ENCODE data around the gene GPR143. TPM values are rescaled to one million over a fixed set of nuclear protein-coding genes. Genes with fewer than 3 reads are reported as not detected.
"Not testable (repeated sequence)": the region's sequence is repeated elsewhere in the genome, so short reads cannot be mapped to it uniquely, and the experiment has no call there.

Gene GPR143
- total RNA-seq (1.7 TPM), polyA plus RNA-seq (2.2 TPM)
- long read RNA-seq, donor 1, partial matches to known transcripts, result 0 of 1 reads
- long read RNA-seq, donor 1, other reads (novel, unspliced or antisense), result 0 of 1 reads
- long read RNA-seq, donor 2, result 0 reads
- long read RNA-seq, donor 3, result 0 reads
- long read RNA-seq, donor 4, result 0 reads
- long read RNA-seq, donor 5, partial matches to known transcripts, result 0 of 2 reads
- long read RNA-seq, donor 5, other reads (novel, unspliced or antisense), result 0 of 2 reads
- long read RNA-seq, donor 6, partial matches to known transcripts, result 0 of 1 reads
- long read RNA-seq, donor 6, other reads (novel, unspliced or antisense), result 0 of 1 reads
- long read RNA-seq, donor 7, partial matches to known transcripts, result 0 of 1 reads
- long read RNA-seq, donor 7, other reads (novel, unspliced or antisense), result 0 of 1 reads
- long read RNA-seq, donor 8, result 0 reads
- long read RNA-seq, donor 9, partial matches to known transcripts, result 0 of 1 reads
- long read RNA-seq, donor 9, other reads (novel, unspliced or antisense), result 0 of 1 reads
- long read RNA-seq, donor 10, partial matches to known transcripts, result 0 of 1 reads
- long read RNA-seq, donor 10, other reads (novel, unspliced or antisense), result 0 of 1 reads

DNA sequence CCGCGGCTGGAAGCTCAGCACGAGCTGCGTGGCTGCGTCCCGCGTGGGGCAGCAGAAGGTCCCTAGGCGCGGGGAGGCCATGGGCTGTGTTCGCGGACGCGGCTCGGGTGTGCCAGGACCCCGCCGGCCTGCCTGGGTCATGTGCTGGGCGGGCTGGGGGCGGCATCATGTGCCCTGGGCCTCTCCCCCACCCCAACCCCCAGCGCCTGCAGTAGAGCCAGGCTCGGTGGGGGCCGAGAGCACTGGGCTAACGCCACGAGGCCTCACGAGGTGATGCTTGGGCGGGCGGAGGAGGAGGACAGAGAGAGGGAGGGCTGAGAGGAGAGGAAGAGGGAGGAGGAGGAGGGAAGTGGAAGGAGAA, at the start of gene GPR143:
Gene GPR143, minus strand, starts transcription at position 111 of the 361 bp plus-strand sequence. Its CDS starts 30 bp downstream, at position 81.
- WGBS, result 17% methylated on average over 26 of the region's 26 CpGs

DNA sequence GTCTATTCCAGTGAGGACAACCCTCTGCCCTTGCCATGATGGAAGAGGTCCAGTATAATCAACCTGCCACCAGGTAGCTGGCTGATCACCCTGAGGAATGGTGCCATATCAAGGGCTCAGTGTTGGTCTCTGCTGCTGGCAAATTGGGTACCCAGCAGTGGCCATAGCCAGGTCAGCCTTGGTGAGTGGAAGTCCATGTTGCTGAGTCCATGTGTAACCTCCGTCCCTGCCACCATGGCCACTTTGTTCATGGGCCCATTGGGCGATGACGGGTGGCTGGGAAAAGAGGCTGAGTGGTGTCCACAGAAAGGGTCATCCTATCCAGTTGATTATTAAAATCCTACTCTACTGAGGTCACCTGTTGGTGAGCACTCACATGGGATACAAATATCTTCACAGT, 45.4 kb upstream of the GPR143 start:
- not testable (repeated sequence) for DNase-seq (ENCODE audit: low read depth in 6 of 9, low spot score in 9 of 9)
- WGBS, result 92% methylated on average over 3 of the region's 3 CpGs

More for the DNA sequence above, at the start of gene GPR143:
- Histone ChIP-seq H3K9me3 (ENCODE audit: control insufficient read depth in 2 of 2, insufficient read depth in 1 of 2, low read length in 1 of 2) (peaks cover 0 to 4% of the 10 kb centered on the region in 2 donors), H3K27me3 (ENCODE audit: control insufficient read depth in 2 of 2, insufficient read depth in 1 of 2, low read length in 1 of 2) (peaks cover 12 to 33% of the 10 kb centered on the region in 2 donors), H3K4me1 (ENCODE audit: control insufficient read depth in 2 of 2, insufficient read depth in 2 of 2, low read length in 2 of 2) (no peaks in the 10 kb centered on the region), H3K36me3 (ENCODE audit: control insufficient read depth in 2 of 2, insufficient read depth in 2 of 2, low read length in 1 of 2) (no peaks in the 10 kb centered on the region), H3K27ac (ENCODE audit: low read depth in 1 of 2, low read length in 1 of 2) (no peak within 1 kb of the TSS), H3K4me3 (ENCODE audit: low read length in 2 of 2) (no peak within 1 kb of the TSS)
- no peak for DNase-seq (ENCODE audit: low read depth in 6 of 9, low spot score in 9 of 9)

GRCh38 chrX:9809876-9810275, 44.2 kb upstream of the GPR143 start:
- not testable (repeated sequence) for H3K9me3 ChIP-seq (ENCODE audit: control insufficient read depth in 2 of 2, insufficient read depth in 1 of 2, low read length in 1 of 2); H3K4me3 ChIP-seq (ENCODE audit: low read length in 2 of 2); DNase-seq (ENCODE audit: low read depth in 6 of 9, low spot score in 9 of 9); H3K36me3 ChIP-seq (ENCODE audit: control insufficient read depth in 2 of 2, insufficient read depth in 2 of 2, low read length in 1 of 2); H3K4me1 ChIP-seq (ENCODE audit: control insufficient read depth in 2 of 2, insufficient read depth in 2 of 2, low read length in 2 of 2); H3K27ac ChIP-seq (ENCODE audit: low read depth in 1 of 2, low read length in 1 of 2); H3K27me3 ChIP-seq (ENCODE audit: control insufficient read depth in 2 of 2, insufficient read depth in 1 of 2, low read length in 1 of 2)
- 93% methylated on average over 5 of the region's 5 CpGs for WGBS

More for the DNA sequence above, 45.4 kb upstream of the GPR143 start:
- H3K36me3 ChIP-seq (ENCODE audit: control insufficient read depth in 2 of 2, insufficient read depth in 2 of 2, low read length in 1 of 2); H3K27ac ChIP-seq (ENCODE audit: low read depth in 1 of 2, low read length in 1 of 2); H3K4me3 ChIP-seq (ENCODE audit: low read length in 2 of 2); H3K9me3 ChIP-seq (ENCODE audit: control insufficient read depth in 2 of 2, insufficient read depth in 1 of 2, low read length in 1 of 2); H3K27me3 ChIP-seq (ENCODE audit: control insufficient read depth in 2 of 2, insufficient read depth in 1 of 2, low read length in 1 of 2); H3K4me1 ChIP-seq (ENCODE audit: control insufficient read depth in 2 of 2, insufficient read depth in 2 of 2, low read length in 2 of 2): not testable (repeated sequence)

DNA sequence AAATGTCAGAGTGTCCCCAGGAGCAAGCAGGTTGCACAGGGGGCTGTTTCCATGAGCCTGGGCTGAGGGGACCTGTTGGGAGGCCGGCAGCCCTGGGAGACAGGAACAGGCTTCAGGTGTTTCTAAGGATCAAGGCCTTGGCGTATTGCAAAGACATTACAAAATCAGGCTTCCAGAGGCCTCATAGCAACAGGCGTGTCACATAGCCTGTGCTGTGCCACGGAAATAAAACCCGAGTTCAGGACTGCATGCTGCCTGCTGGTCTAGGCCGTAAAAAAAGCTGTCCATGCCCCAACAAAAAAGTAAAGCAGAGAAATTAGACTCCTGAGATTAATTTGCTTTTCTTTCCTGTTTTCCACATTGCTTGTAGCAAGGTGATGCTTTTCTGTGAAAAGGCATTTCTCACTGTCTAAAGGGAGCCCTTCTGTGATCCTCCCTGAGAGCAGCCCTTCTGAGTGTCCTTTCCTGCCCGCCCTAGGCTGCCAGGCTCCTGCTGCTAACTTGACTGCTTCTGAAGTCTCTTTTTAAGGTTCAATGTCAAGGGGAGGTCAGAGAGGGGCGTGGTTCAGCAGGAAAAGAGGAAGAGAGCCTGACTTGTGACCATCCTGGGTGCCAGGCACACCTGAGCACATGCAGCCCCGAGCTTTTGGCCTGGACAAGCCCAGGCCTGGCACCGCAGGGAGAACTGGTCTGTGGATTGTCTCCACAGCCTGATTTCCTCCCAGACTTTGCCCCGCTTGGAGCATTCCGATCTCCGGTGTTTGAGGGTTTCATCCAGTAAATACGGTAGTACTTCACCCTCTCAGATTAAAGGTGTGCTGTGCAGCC, 41.9 kb upstream of the GPR143 start:
- no peak overlapping the region for H3K4me3 ChIP-seq (ENCODE audit: low read length in 2 of 2)
- WGBS, result 93% methylated on average over 14 of the region's 14 CpGs
- no peak overlapping the region for H3K27ac ChIP-seq (ENCODE audit: low read depth in 1 of 2, low read length in 1 of 2)
- no peaks in the 10 kb centered on the region for H3K27me3 ChIP-seq (ENCODE audit: control insufficient read depth in 2 of 2, insufficient read depth in 1 of 2, low read length in 1 of 2)
- H3K4me1 ChIP-seq (ENCODE audit: control insufficient read depth in 2 of 2, insufficient read depth in 2 of 2, low read length in 2 of 2), result no peaks in the 10 kb centered on the region
- DNase-seq (ENCODE audit: low read depth in 6 of 9, low spot score in 9 of 9), result no peak
- H3K9me3 ChIP-seq (ENCODE audit: control insufficient read depth in 2 of 2, insufficient read depth in 1 of 2, low read length in 1 of 2), result no peaks in the 10 kb centered on the region
- no peaks in the 10 kb centered on the region for H3K36me3 ChIP-seq (ENCODE audit: control insufficient read depth in 2 of 2, insufficient read depth in 2 of 2, low read length in 1 of 2)

- Histone ChIP-seq H3K4me3 (ENCODE audit: low read length in 2 of 2) (no peak overlapping the region), H3K36me3 (ENCODE audit: control insufficient read depth in 2 of 2, insufficient read depth in 2 of 2, low read length in 1 of 2) (no peaks in the 10 kb centered on the region), H3K27ac (ENCODE audit: low read depth in 1 of 2, low read length in 1 of 2) (no peak overlapping the region), H3K27me3 (ENCODE audit: control insufficient read depth in 2 of 2, insufficient read depth in 1 of 2, low read length in 1 of 2) (no peaks in the 10 kb centered on the region), H3K9me3 (ENCODE audit: control insufficient read depth in 2 of 2, insufficient read depth in 1 of 2, low read length in 1 of 2) (no peaks in the 10 kb centered on the region), H3K4me1 (ENCODE audit: control insufficient read depth in 2 of 2, insufficient read depth in 2 of 2, low read length in 2 of 2) (no peaks in the 10 kb centered on the region)
- DNase-seq (ENCODE audit: low read depth in 6 of 9, low spot score in 9 of 9), result no peak
- 94% methylated on average over 7 of the region's 7 CpGs for WGBS
Measured at GRCh38 chrX:9805956-9806355, 40.3 kb upstream of the GPR143 start.

DNA sequence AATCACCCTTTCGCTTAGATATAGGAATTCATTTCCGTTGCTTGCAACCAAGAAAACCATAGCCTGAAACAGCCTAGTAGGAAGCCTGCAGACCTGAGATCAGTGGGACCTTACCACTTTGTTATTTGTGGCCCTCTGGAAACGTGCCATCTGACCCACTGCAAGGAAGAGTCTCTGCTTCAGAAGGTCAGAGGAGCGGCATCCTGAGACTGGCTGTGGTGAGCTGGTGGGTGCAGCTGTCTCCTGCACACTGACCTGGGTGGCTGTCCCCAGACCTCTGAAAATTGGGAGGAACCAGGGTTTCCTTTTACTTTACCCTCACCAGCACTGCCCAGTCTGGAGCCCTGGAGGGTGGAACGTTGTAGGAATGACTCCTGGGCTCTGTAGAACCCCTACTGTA, 38.8 kb upstream of the GPR143 start:
- H3K4me1 ChIP-seq (ENCODE audit: control insufficient read depth in 2 of 2, insufficient read depth in 2 of 2, low read length in 2 of 2), result no peaks in the 10 kb centered on the region
- 83% methylated on average over 5 of the region's 5 CpGs for WGBS

DNA sequence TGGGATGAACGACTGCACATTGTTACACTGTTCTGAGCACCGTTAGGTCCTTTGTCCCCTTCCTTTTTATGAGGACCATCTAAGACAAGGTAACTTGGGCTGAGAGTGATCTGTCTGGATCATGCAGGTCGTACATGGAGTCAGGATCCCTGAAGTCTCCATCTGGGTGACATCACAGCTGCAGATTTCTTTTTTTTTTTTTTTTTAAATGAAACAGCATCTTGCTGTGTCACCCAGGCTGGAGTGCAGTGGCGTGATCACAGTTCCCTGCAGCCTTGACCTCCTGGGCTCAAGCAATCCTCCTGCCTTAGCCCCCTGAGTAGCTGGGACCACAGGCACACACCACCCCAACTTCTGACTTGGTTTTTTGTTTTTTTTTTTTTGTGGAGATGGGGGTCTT, 37.1 kb upstream of the GPR143 start:
- no peak for DNase-seq (ENCODE audit: low read depth in 6 of 9, low spot score in 9 of 9)

More for the DNA sequence above, 38.8 kb upstream of the GPR143 start:
- H3K4me3 ChIP-seq (ENCODE audit: low read length in 2 of 2), result no peak overlapping the region
- H3K36me3 ChIP-seq (ENCODE audit: control insufficient read depth in 2 of 2, insufficient read depth in 2 of 2, low read length in 1 of 2), result no peaks in the 10 kb centered on the region
- H3K27me3 ChIP-seq (ENCODE audit: control insufficient read depth in 2 of 2, insufficient read depth in 1 of 2, low read length in 1 of 2), result no peaks in the 10 kb centered on the region
- no peak for DNase-seq (ENCODE audit: low read depth in 6 of 9, low spot score in 9 of 9)
- H3K9me3 ChIP-seq (ENCODE audit: control insufficient read depth in 2 of 2, insufficient read depth in 1 of 2, low read length in 1 of 2), result peaks cover 0 to 11% of the 10 kb centered on the region in 2 donors
- no peak overlapping the region for H3K27ac ChIP-seq (ENCODE audit: low read depth in 1 of 2, low read length in 1 of 2)

GRCh38 chrX:9797384-9798360, 32.0 kb upstream of the GPR143 start:
- H3K27ac ChIP-seq (ENCODE audit: low read depth in 1 of 2, low read length in 1 of 2), result no peak overlapping the region
- no peak overlapping the region for H3K4me3 ChIP-seq (ENCODE audit: low read length in 2 of 2)
- H3K9me3 ChIP-seq (ENCODE audit: control insufficient read depth in 2 of 2, insufficient read depth in 1 of 2, low read length in 1 of 2), result peaks cover 0 to 13% of the 10 kb centered on the region in 2 donors
- 84% methylated on average over 11 of the region's 11 CpGs for WGBS
- DNase-seq (ENCODE audit: low read depth in 6 of 9, low spot score in 9 of 9), result no peak
- H3K4me1 ChIP-seq (ENCODE audit: control insufficient read depth in 2 of 2, insufficient read depth in 2 of 2, low read length in 2 of 2), result no peaks in the 10 kb centered on the region
- H3K27me3 ChIP-seq (ENCODE audit: control insufficient read depth in 2 of 2, insufficient read depth in 1 of 2, low read length in 1 of 2), result peaks cover 0 to under 1% of the 10 kb centered on the region in 2 donors
- no peaks in the 10 kb centered on the region for H3K36me3 ChIP-seq (ENCODE audit: control insufficient read depth in 2 of 2, insufficient read depth in 2 of 2, low read length in 1 of 2)

More for the DNA sequence above, 37.1 kb upstream of the GPR143 start:
- no peaks in the 10 kb centered on the region for H3K36me3 ChIP-seq (ENCODE audit: control insufficient read depth in 2 of 2, insufficient read depth in 2 of 2, low read length in 1 of 2)
- H3K4me3 ChIP-seq (ENCODE audit: low read length in 2 of 2), result no peak overlapping the region
- H3K4me1 ChIP-seq (ENCODE audit: control insufficient read depth in 2 of 2, insufficient read depth in 2 of 2, low read length in 2 of 2), result no peaks in the 10 kb centered on the region
- H3K27ac ChIP-seq (ENCODE audit: low read depth in 1 of 2, low read length in 1 of 2), result no peak overlapping the region
- 88% methylated on average over 4 of the region's 4 CpGs for WGBS
- no peaks in the 10 kb centered on the region for H3K27me3 ChIP-seq (ENCODE audit: control insufficient read depth in 2 of 2, insufficient read depth in 1 of 2, low read length in 1 of 2)
- peaks cover 0 to 11% of the 10 kb centered on the region in 2 donors for H3K9me3 ChIP-seq (ENCODE audit: control insufficient read depth in 2 of 2, insufficient read depth in 1 of 2, low read length in 1 of 2)

All from thymus (tissue), 14 donors.